Measurements from ENCODE around the gene ZBTB22.
A peak's percentile ranks its signal among the peaks of the same experiment; 100 is the strongest.
"Not testable (repeated sequence)": the region's sequence is repeated elsewhere in the genome, so short reads cannot be mapped to it uniquely, and the experiment has no call there.

Gene ZBTB22

GRCh38 chr6:33277663-33278391 is 39.7 kb downstream of the ZBTB22 start:
- peak in 1 of 2 experiments; percentile 12 for DNase-seq

- DNase-seq = peak; percentile 40 to 60
These were observed 40.5 kb downstream of the ZBTB22 start, which contains the start of gene B3GALT4 for GRCh38 chr6:33276864-33277662. TSS of gene B3GALT4 (plus strand) at chr6:33277123. CDS start at chr6:33277420, 297 bp downstream.

- DNase-seq = no peak
These were observed 41.0 kb downstream of the ZBTB22 start for GRCh38 chr6:33276581-33276863.

GRCh38 chr6:33275795-33276580 is 41.6 kb downstream of the ZBTB22 start:
- DNase-seq = not testable (repeated sequence)

DNA sequence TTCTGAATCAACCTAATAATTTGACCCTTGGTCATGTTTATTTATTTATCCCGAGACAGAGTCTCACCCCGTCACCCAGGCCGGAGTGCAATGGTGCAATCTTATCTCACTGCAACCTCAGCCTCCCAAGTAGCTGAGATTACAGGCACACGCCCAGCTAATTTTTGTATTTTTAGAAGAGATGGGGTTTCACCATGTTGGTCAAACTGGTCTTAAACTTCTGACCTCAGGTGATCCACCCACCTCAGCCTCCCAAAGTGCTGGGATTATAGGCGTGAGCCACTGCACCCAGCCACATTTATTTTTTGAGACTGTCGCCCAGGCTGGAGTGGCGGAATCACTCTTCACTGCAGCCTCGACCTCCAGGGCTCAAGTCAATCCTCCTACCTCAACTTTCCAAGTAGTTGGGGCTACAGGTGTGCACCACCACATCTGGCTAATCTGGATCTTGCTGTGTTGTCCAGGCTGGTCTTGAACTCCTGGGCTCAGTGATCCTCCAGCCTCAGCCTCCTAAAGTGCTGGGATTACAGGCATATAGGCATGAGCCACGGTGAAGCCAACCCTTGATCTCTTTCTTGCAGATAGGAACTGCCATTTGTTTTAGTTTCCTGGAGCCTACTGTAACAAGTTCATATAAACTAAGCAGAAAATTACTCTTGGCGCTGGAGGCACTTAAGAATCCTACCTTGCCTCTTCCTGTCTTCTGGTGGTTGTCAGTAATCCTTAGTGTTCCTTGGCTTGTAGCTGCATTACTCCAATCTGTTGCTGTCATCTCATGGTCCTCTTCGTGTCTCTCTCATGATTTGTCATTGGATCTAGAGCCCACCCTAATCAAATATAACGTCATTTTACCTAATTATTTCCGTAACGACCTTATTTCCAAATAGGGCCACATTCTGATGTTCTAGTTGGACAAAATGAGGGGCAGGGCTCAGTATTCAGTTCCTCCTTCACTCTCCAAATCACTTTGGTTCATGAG is 43.3 kb downstream of the ZBTB22 start:
- no peak for DNase-seq

- DNase-seq = no peak
These were observed 44.2 kb downstream of the ZBTB22 start for GRCh38 chr6:33273129-33273923.

DNA sequence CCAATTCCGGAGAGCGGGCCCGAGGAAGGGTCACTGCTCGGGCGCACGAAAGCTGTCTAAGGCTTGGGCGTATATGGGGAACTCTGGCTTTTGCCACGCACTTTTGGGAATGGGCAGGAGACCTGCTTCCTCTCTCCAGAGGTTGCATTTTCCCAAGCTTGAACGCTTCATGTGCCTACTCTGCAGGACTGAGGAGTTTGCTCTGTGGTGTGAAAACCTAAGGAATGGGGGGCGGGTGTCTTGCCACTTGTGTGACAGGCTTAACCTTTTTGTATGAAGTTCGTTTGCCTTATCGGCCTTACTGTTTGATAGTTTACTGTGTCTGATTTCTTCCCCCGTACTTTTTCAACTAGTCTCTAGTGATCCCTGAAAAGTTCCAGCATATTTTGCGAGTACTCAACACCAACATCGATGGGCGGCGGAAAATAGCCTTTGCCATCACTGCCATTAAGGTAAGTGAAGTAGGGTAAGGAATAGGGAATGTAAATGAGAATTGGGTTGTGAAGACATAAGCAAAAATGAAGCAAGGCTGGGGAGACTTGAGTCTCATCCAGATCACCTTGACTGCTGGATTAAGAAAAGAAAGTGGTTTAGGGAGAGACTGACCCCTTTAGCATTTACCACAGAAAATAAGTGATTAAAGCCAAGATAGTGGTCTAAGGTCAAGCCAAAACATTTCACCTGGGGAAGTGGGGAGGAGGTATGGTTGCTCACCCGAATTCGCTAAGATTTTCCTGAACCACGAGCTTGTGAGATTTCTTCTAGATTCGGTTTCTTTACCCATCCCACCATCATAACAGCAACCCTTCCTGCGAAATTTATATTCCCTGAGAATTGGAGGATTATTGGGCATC is 45.0 kb downstream of the ZBTB22 start:
- DNase-seq = no peak

DNA sequence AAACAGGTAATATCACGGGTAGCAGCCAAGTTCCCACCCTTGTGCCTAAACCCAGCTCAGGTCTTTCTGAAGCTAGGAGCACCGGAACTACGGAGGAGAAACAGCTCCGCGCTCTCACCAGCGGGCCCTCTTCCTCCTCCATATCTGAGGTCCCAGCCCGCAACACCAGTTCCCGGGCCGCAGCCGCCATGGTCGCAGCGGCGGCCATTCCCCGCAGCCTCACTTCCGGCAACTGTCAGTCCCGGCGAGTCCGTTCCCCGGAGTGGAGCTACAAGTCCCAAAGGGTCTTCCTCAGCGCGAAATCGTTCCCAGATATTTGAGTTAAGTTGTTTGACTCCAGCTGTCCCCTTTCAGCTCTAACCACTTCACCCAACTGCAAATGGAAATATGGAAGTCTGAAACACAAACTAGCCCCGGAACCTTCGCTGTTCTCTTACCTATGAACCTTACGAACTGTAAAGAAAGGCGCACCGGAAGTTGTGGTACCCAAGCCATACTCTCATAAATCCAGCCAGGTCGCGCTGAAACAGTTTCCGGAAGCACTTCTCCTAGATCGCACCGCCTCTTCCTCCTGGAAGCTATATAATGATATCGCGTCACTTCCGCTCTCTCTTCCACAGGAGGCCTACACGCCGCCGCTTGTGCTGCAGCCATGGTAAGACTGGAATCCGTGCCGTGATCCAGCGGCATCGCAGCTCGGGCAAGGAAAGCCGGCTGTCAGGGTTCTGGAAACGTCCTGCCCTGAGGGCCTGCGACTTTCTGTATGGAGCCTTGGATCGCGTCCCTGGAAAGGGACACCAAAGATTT is 45.9 kb downstream of the ZBTB22 start, which contains the start of the genes RPS18 and VPS52:
Gene RPS18, plus strand, starts transcription at position 608 of the 807 bp plus-strand sequence. Its CDS starts 45 bp downstream, at position 653.
Gene VPS52, minus strand, starts transcription at position 409 of the 807 bp plus-strand sequence. Its CDS starts 201 bp downstream, at position 208.
- peak; percentile 90 to 98 for DNase-seq

GRCh38 chr6:33271117-33271467 is 46.5 kb downstream of the ZBTB22 start:
- peak in 1 of 2 experiments; percentile 62 for DNase-seq

All from SW 1271 (cell line).